HepG2 (cell line): ENCODE data around the gene PCP4.

Experiments
- ATF7 ChIP-seq, 2 experiments: fragments of 450-650 bp in 1 of 2; sonication (generic) in 1 of 2; formaldehyde crosslinking in 1 of 2; IDR thresholded peaks; 2 replicates each; pipeline versions ENCODE4 v1.4.0 to v1.6.1; 2016 to 2020; ENCODE audit warnings: antibody characterized with exemption in 1 of 2, mild to moderate bottlenecking in 1 of 2, missing genetic modification reagents in 1 of 2
- CEBPB ChIP-seq: IDR thresholded peaks from 2 replicates; pipeline ENCODE4 v1.6.1; 2011; ENCODE audit warnings: low read depth, low read length, improper control_type of control experiment, borderline replicate concordance
- EP300 ChIP-seq, 3 experiments: sonication (generic) in 1 of 3; formaldehyde crosslinking in 1 of 3; IDR thresholded peaks; 2 replicates each; pipeline versions ENCODE4 v1.5.1 to v1.6.1; 2011 to 2020; ENCODE audit warnings: low read depth in 2 of 3, low read length in 2 of 3, borderline replicate concordance in 1 of 3, improper control_type of control experiment in 1 of 3, mild to moderate bottlenecking in 1 of 3, missing genetic modification reagents in 1 of 3, moderate library complexity in 1 of 3
- MLLT10 ChIP-seq: sonication (generic); formaldehyde crosslinking; IDR thresholded peaks from 2 replicates; pipeline ENCODE4 v1.4.0; 2020; ENCODE audit warnings: missing genetic modification reagents
- RORA ChIP-seq: sonication (generic); formaldehyde crosslinking; IDR thresholded peaks from 2 replicates; pipeline ENCODE4 v1.5.0; 2020; ENCODE audit warnings: mild to moderate bottlenecking, missing genetic modification reagents, moderate library complexity
- ZNF274 ChIP-seq: sonication (generic); formaldehyde crosslinking; IDR thresholded peaks from 2 replicates; pipeline ENCODE4 v1.5.1; 2020; ENCODE audit warnings: mild to moderate bottlenecking, missing genetic modification reagents
- TF ChIP-seq, protein P1 (sequence below): sonication (generic); formaldehyde crosslinking; IDR thresholded peaks from 2 replicates; pipeline ENCODE4 v1.5.0; 2020; ENCODE audit warnings: mild to moderate bottlenecking, missing genetic modification reagents, moderate library complexity

DNA sequence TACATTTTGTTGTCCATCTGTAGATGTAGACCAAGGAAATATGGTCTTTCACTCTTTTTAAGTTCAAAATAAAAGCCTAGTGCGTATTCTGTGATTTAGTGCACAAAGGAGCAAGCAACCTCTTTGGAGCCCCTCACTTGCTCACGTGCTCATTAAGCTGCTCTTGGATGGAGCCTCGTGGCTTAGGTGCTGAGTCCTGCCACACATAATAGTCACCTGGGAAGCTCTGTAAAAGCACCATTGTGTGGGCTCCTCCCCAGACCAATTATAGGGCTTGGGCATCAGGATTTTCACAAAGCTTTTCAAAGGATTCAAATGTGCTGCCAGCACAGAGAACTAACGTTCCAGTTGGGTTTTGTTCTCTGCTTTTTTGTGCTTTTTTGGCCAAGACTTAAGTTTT, 85.0 kb downstream of the PCP4 start:
- TF ChIP-seq RORA (CRISPR knock-in tag) (no peak), EP300 (IDR thresholded peaks at IDR 0.05; ENCODE audit: low read depth in 2 of 2, low read length in 2 of 2) (no peak), EP300 (CRISPR knock-in tag; IDR thresholded peaks at IDR 0.05; ENCODE audit: borderline replicate concordance) (no peak), CEBPB (no peak), ATF7 (IDR thresholded peaks at IDR 0.05) (no peak), ATF7 (CRISPR knock-in tag; IDR thresholded peaks at IDR 0.05) (no peak), ZNF274 (CRISPR knock-in tag) (no peak), MLLT10 (CRISPR knock-in tag) (no peak)
- TF ChIP-seq, protein P1, sequence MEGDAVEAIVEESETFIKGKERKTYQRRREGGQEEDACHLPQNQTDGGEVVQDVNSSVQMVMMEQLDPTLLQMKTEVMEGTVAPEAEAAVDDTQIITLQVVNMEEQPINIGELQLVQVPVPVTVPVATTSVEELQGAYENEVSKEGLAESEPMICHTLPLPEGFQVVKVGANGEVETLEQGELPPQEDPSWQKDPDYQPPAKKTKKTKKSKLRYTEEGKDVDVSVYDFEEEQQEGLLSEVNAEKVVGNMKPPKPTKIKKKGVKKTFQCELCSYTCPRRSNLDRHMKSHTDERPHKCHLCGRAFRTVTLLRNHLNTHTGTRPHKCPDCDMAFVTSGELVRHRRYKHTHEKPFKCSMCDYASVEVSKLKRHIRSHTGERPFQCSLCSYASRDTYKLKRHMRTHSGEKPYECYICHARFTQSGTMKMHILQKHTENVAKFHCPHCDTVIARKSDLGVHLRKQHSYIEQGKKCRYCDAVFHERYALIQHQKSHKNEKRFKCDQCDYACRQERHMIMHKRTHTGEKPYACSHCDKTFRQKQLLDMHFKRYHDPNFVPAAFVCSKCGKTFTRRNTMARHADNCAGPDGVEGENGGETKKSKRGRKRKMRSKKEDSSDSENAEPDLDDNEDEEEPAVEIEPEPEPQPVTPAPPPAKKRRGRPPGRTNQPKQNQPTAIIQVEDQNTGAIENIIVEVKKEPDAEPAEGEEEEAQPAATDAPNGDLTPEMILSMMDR (CRISPR knock-in tag) = no peak
